ENCODE results near the gene FTCDNL1.

DNA sequence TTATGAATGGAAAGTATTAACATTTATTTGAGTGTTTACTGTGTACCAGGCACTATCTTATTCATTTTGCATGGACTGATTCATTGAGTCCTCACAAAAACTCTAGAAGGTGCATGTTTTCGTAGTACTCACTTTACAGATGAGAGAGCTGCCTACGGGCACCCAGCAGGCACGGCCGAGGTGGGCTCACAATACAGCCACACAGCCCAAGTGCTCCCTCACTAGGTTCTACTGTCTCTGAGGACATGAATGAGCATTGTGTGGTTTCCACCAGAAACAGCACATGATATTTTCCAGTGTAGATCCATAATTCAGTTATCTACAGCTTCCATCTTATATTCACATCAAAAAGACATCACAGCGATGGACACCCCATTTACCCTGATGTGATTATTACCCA lies 101.4 kb downstream of the FTCDNL1 start:
- TF ChIP-seq GATA3 (IDR thresholded peaks at IDR 0.05; ENCODE audit: low read depth, low read length) = no peak
- no peak for TF ChIP-seq GATA2 (IDR thresholded peaks at IDR 0.05; ENCODE audit: low read depth, low read length)
